ENCODE measurements around the gene SLC9A3.
"Not testable (repeated sequence)": the region's sequence is repeated elsewhere in the genome, so short reads cannot be mapped to it uniquely, and the experiment has no call there.

SLC9A3 gene

DNA sequence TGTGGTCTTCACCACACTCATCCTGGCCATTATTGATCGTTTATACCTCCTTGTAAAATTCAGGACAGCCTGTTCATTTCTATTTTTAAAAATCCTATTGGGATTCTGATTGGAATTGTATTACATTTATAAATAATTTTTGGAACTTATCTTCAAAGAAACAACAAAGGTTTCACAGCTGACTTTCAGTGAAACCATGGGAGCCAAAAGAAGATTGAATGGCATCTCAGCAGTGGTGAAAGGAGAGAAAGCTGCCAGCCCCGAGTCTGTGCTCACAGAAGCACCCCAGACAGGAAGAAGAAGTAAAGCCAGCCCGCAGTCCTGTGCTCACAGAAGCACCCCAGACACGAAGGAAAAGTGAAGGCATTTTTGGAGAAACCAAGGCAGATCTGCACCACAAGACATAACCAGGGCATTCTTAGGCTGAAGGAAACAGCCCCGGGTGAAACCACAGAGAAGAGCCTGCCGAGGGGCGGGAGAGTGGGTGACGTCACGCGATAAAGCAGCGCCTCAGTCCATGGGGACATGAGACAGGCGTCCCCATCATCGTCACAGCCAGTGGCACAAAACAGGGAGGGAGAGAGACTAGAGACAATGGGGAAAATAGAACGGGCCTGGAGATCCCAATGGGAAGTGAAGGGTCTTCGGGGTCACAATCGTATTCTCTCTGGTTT is 42.5 kb upstream of the SLC9A3 start:
- no peak for TF ChIP-seq CTCF (IDR thresholded peaks at IDR 0.05; ENCODE audit: insufficient read depth, low read depth, low read length, missing control alignments)
- no peak overlapping the region for H3K4me3 ChIP-seq (ENCODE audit: low read depth, low read length)
- DNase-seq (ENCODE audit: low read depth), result no peak

DNA sequence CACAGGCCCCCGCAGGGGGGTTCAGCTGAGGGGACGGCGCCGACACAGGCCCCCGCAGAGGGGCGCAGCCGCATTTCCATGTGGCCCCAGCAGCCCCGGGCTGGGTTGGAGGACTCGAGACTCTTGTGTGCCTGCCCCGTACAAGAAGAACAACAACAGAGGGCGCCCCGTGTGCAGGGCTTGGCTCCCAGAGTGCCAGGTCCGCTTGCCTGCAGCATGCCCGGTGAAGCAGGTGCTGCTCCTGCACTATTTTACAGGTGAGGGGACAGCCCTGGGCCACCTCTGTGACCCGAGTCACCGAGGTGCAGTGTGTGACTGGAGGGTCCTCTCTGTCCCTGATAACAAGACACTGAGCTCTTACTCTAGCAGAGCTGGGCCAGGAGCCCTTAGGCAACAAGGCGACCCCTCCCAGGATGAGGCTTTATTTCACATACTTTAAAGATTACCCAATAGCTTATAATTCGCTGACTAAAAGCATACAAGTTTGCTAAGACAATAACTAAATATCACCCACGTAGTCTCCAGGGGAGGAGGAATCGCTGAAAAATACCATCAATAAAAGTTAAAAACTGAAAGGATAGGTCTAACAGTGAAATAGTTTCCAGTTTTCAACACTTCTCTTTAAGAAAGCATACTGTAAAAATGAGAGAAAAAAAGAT is 41.7 kb upstream of the SLC9A3 start:
- DNase-seq (ENCODE audit: low read depth), result no peak
- no peak for TF ChIP-seq CTCF (IDR thresholded peaks at IDR 0.05; ENCODE audit: insufficient read depth, low read depth, low read length, missing control alignments)
- no peak overlapping the region for H3K4me3 ChIP-seq (ENCODE audit: low read depth, low read length)

GRCh38 chr5:561408-561807 is 37.2 kb upstream of the SLC9A3 start:
- no peak for TF ChIP-seq CTCF (IDR thresholded peaks at IDR 0.05; ENCODE audit: insufficient read depth, low read depth, low read length, missing control alignments)
- no peak overlapping the region for H3K4me3 ChIP-seq (ENCODE audit: low read depth, low read length)
- DNase-seq (ENCODE audit: low read depth), result no peak

DNA sequence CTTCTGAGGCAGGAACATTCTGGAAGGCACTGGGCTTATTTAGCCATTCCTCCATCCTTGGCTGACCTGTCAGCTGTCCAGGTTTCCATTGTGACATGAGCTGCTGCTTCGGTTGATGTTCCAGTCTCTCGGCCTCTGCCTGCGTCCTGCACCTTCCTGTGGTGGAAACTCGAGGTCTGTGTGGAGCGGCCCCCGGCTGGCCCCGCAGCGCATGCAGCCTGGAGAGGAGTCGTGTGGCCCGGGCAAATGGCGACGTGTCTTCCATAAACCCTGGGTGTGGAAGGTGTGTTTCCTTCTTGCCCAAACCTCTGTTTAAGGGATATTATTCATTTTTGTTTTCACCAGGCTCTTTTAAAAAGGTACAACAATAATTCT is 36.5 kb upstream of the SLC9A3 start:
- no peak for TF ChIP-seq CTCF (IDR thresholded peaks at IDR 0.05; ENCODE audit: insufficient read depth, low read depth, low read length, missing control alignments)
- no peak for DNase-seq (ENCODE audit: low read depth)
- no peak overlapping the region for H3K4me3 ChIP-seq (ENCODE audit: low read depth, low read length)

DNA sequence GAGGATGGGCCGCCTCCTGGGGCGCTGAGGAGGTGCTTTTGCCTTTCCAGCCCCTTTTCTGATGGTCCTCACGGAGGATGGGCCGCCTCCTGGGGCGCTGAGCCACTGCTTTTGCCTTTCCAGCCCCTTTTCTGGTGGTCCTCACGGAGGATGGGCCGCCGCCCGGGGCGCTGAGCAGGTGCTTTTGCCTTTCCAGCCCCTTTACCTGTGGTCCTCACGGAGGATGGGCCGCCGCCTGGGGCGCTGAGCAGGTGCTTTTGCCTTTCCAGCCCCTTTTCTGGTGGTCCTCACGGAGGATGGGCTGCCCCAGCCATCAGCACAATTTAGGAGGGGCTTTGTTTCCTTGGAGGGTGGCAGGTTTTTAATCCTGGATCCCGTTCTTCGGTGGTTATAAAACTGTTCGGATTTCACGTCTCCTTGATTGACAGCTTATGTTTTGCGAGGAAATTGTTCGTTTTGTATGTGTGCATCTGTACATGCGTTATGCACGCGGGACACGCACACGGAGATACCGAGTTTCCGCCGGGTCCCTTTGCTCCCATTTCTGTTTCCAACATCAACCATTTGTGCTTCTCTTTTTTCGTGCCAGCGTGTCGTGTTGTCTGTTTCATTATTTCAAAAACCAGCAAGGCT is 34.7 kb upstream of the SLC9A3 start:
- no peak overlapping the region for H3K4me3 ChIP-seq (ENCODE audit: low read depth, low read length)
- DNase-seq (ENCODE audit: low read depth), result no peak
- no peak for TF ChIP-seq CTCF (IDR thresholded peaks at IDR 0.05; ENCODE audit: insufficient read depth, low read depth, low read length, missing control alignments)

DNA sequence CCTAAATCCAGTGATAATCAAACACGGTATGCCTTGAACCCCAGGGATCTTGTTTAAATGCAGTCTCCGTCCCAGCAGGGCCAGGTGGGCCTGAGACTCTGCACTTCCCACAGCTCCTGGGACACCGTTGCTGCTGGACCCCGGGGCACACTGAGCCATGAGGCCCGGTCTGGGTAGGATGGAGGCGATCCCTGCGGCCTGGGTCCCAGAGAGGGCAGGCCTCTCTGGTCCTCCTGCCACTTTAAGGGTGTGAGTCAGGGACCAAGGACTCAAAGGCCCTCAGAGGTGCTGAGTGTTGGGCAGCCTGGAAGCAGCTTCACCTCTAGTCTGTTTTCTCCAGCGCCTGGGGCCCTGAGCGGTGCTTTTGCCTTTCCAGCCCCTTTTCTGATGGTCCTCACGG is 34.1 kb upstream of the SLC9A3 start:
- no peak for TF ChIP-seq CTCF (IDR thresholded peaks at IDR 0.05; ENCODE audit: insufficient read depth, low read depth, low read length, missing control alignments)
- H3K4me3 ChIP-seq (ENCODE audit: low read depth, low read length), result no peak overlapping the region
- no peak for DNase-seq (ENCODE audit: low read depth)

DNA sequence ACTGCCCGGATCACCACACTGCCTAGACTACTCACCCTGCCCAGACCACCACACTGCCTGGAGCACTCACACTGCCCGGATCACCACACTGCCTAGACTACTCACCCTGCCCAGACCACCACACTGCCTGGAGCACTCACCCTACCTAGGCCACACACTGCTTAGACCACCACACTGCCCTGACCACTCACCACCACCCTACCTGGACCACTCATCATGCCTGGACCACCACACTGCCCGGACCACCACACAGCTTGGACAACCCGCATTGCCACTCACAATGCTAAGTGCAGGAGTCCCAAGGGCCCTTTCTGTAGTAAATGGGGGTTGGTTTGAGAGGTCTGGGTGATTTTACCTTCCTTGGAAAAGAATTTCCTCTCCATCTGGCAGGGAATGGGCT is 33.7 kb upstream of the SLC9A3 start:
- H3K4me3 ChIP-seq (ENCODE audit: low read depth, low read length); DNase-seq (ENCODE audit: low read depth): not testable (repeated sequence)

All from GM12865 (cell line).